WTC11 (cell line): ENCODE measurements around the gene RSKR. TPM values are rescaled to one million over a fixed set of nuclear protein-coding genes. Genes with fewer than 3 reads are reported as not detected.
"Not testable (repeated sequence)": the region's sequence is repeated elsewhere in the genome, so short reads cannot be mapped to it uniquely, and the experiment has no call there.

Experiments
- ATAC-seq: fragments of 200-7000 bp; cut with Tn5 transposase; 2 replicates; pipeline ENCODE4 v1.10.0; 2021; ENCODE audit warnings: mild to moderate bottlenecking, moderate library complexity
- CTCF ChIA-PET: fragments of 300-600 bp; sonication (Branson Sonifier 250); formaldehyde crosslinking; loops from one replicate; lab custom pipeline; 2021; ENCODE audit warnings: antibody characterized with exemption; lab: Charles Lee
- POLR2A ChIA-PET: fragments of 350-600 bp; sonication (Branson Sonifier 250); formaldehyde crosslinking; loops from one replicate; lab custom pipeline; 2021; ENCODE audit warnings: antibody characterized with exemption; lab: Charles Lee
- DNase-seq: peaks from one replicate; pipeline ENCODE4 v3.0.0; 2021; ENCODE audit warnings: low spot score
- H3K27ac Mint-ChIP-seq: 2 replicates; pipeline ENCODE4 v1.8.0; 2021; ENCODE audit warnings: mixed read lengths
- H3K27me3 Mint-ChIP-seq: 2 replicates; pipeline ENCODE4 v1.8.0; 2021; ENCODE audit warnings: low read depth, mild to moderate bottlenecking, moderate library complexity, mixed read lengths
- H3K36me3 Mint-ChIP-seq: 2 replicates; pipeline ENCODE4 v1.8.0; 2021; ENCODE audit warnings: mixed read lengths
- H3K4me1 Mint-ChIP-seq: 2 replicates; pipeline ENCODE4 v1.8.0; 2022; ENCODE audit warnings: mixed read lengths
- H3K4me3 Mint-ChIP-seq: 2 replicates; pipeline ENCODE4 v1.8.0; 2021; ENCODE audit warnings: mild to moderate bottlenecking, moderate library complexity, mixed read lengths
- H3K9me3 Mint-ChIP-seq: 2 replicates; pipeline ENCODE4 v1.8.0; 2021; ENCODE audit warnings: mixed read lengths
- CREM ChIP-seq: sonication (generic); formaldehyde crosslinking; IDR thresholded peaks from 2 replicates; pipeline ENCODE4 v1.8.1; 2022; ENCODE audit warnings: mild to moderate bottlenecking, missing genetic modification reagents, moderate library complexity
- E2F1 ChIP-seq: sonication (generic); formaldehyde crosslinking; IDR thresholded peaks from 2 replicates; pipeline ENCODE4 v1.8.0; 2022; ENCODE audit warnings: mild to moderate bottlenecking, missing genetic modification reagents
- EMX1 ChIP-seq: fragments of 250-450 bp; sonication (Bioruptor Pico); IDR thresholded peaks from 2 replicates; pipeline ENCODE4 v1.8.0; 2021; ENCODE audit warnings: mild to moderate bottlenecking
- ERG ChIP-seq: fragments of 250-450 bp; sonication (Bioruptor Pico); IDR thresholded peaks from 2 replicates; pipeline ENCODE4 v1.8.0; 2021; ENCODE audit warnings: mild to moderate bottlenecking
- FOXP1 ChIP-seq: sonication (generic); formaldehyde crosslinking; IDR thresholded peaks from 2 replicates; pipeline ENCODE4 v1.8.0; 2022; ENCODE audit warnings: missing genetic modification reagents, mild to moderate bottlenecking, moderate library complexity, borderline replicate concordance
- FOXP4 ChIP-seq: sonication (generic); formaldehyde crosslinking; IDR thresholded peaks from 2 replicates; pipeline ENCODE4 v1.8.0; 2022; ENCODE audit warnings: mild to moderate bottlenecking, missing genetic modification reagents
- HMGXB4 ChIP-seq: sonication (generic); formaldehyde crosslinking; IDR thresholded peaks from 2 replicates; pipeline ENCODE4 v1.8.1; 2023; ENCODE audit warnings: mild to moderate bottlenecking, moderate library complexity, missing genetic modification reagents
- IRF2 ChIP-seq: sonication (generic); formaldehyde crosslinking; IDR thresholded peaks from 2 replicates; pipeline ENCODE4 v1.8.0; 2022; ENCODE audit warnings: low read depth, missing genetic modification reagents, borderline replicate concordance
- SP1 ChIP-seq: sonication (generic); formaldehyde crosslinking; conservative IDR thresholded peaks from 2 replicates; pipeline ENCODE4 v1.8.1; 2022; ENCODE audit warnings: missing genetic modification reagents
- ZNF121 ChIP-seq: sonication (generic); formaldehyde crosslinking; IDR thresholded peaks from 2 replicates; pipeline ENCODE4 v1.8.0; 2023; ENCODE audit warnings: missing genetic modification reagents
- ZNF219 ChIP-seq: sonication (generic); formaldehyde crosslinking; IDR thresholded peaks from 2 replicates; pipeline ENCODE4 v1.8.0; 2023; ENCODE audit warnings: missing genetic modification reagents, mild to moderate bottlenecking, borderline replicate concordance
- ZNF232 ChIP-seq: sonication (generic); formaldehyde crosslinking; IDR thresholded peaks from 2 replicates; pipeline ENCODE4 v1.8.0; 2022; ENCODE audit warnings: mild to moderate bottlenecking, missing genetic modification reagents
- ZNF317 ChIP-seq: sonication (generic); formaldehyde crosslinking; IDR thresholded peaks from 2 replicates; pipeline ENCODE4 v1.8.1; 2023; ENCODE audit warnings: low read depth, mild to moderate bottlenecking, moderate library complexity, missing genetic modification reagents, borderline replicate concordance
- ZNF396 ChIP-seq: fragments of 250-450 bp; sonication (Bioruptor Pico); IDR thresholded peaks from 2 replicates; pipeline ENCODE4 v1.8.0; 2021; ENCODE audit warnings: mild to moderate bottlenecking, moderate library complexity, borderline replicate concordance
- ZNF423 ChIP-seq: fragments of 250-450 bp; sonication (Bioruptor Pico); IDR thresholded peaks from 2 replicates; pipeline ENCODE4 v2.1.2; 2022; ENCODE audit warnings: mild to moderate bottlenecking, moderate library complexity
- total RNA-seq: library from RNA; stranded (reverse); gene quantifications from 3 replicates; pipeline ENCODE4 v1.2.3, GENCODE V29; 2021

Gene RSKR
- total RNA-seq, 1 experiment from 2014 or later, result 28.0 TPM

- TF ChIP-seq SP1 (CRISPR knock-in tag) (peak; percentile 48), FOXP1 (no peak), ZNF232 (no peak), ZNF219 (CRISPR knock-in tag) (no peak), FOXP4 (CRISPR knock-in tag) (0 out of 2 replicates have a peak, but pooled peaks have one; percentile 63), ZNF317 (no peak), IRF2 (no peak), ZNF121 (no peak), ERG (CRISPR knock-in tag) (no peak), CREM (peak; percentile 94), E2F1 (CRISPR knock-in tag) (no peak), EMX1 (CRISPR knock-in tag) (no peak), ZNF396 (no peak), HMGXB4 (CRISPR knock-in tag) (no peak), ZNF423 (CRISPR knock-in tag) (no peak)
These were observed 47.9 kb upstream of the RSKR start, which contains the start of the genes SDF2 and SUPT6H (continued) for GRCh38 chr17:28661635-28662526.

- H3K9me3 Mint-ChIP-seq, result peaks cover 21% of the 10 kb centered on the region
- DNase-seq, H3K27ac Mint-ChIP-seq, CTCF ChIA-PET, H3K4me3 Mint-ChIP-seq, POLR2A ChIA-PET, H3K27me3 Mint-ChIP-seq, ATAC-seq: not testable (repeated sequence)
- peaks cover 35% of the 10 kb centered on the region for H3K36me3 Mint-ChIP-seq
- H3K4me1 Mint-ChIP-seq, result peaks cover 20% of the 10 kb centered on the region
These were observed 45.5 kb upstream of the RSKR start for GRCh38 chr17:28659497-28659881.

- peaks cover 21% of the 10 kb centered on the region for H3K9me3 Mint-ChIP-seq
- H3K27ac Mint-ChIP-seq, CTCF ChIA-PET: not testable (repeated sequence)
These were observed 44.9 kb upstream of the RSKR start for GRCh38 chr17:28658766-28659496.

GRCh38 chr17:28658342-28658741 is 44.4 kb upstream of the RSKR start:
- H3K27me3 Mint-ChIP-seq, H3K27ac Mint-ChIP-seq, CTCF ChIA-PET, H3K4me3 Mint-ChIP-seq, POLR2A ChIA-PET, ATAC-seq, DNase-seq: not testable (repeated sequence)
- Mint-ChIP-seq H3K9me3 (peaks cover 21% of the 10 kb centered on the region), H3K36me3 (peaks cover 35% of the 10 kb centered on the region), H3K4me1 (peaks cover 14% of the 10 kb centered on the region)

More at GRCh38 chr17:28658766-28659496, 44.9 kb upstream of the RSKR start:
- H3K36me3 Mint-ChIP-seq, result peaks cover 35% of the 10 kb centered on the region
- H3K4me3 Mint-ChIP-seq, POLR2A ChIA-PET, ATAC-seq, H3K27me3 Mint-ChIP-seq: not testable (repeated sequence)
- DNase-seq, result peak; percentile 19
- H3K4me1 Mint-ChIP-seq, result peaks cover 18% of the 10 kb centered on the region
